K562 (cell line): ENCODE results near the gene COMMD4. TPM values are rescaled to one million over a fixed set of nuclear protein-coding genes. Genes with fewer than 3 reads are reported as not detected.

Source experiments
- ATAC-seq: fragments of 200-7000 bp; cut with Tn5 transposase; 3 replicates; pipeline ENCODE4 v1.9.1; 2020; ENCODE audit warnings: moderate library complexity
- BruUV-seq: library from RNA; stranded (reverse); fragments of 400-500 nt; replicated peaks from 2 replicates; lab custom pipeline; 2021; lab: Mats Ljungman, UMichigan
- CTCF ChIA-PET: fragments of 300-600 bp; formaldehyde crosslinking; extraction: SDS; loops from one replicate; lab custom pipeline; 2021; ENCODE audit warnings: low intra/inter-chr PET ratio; lab: Yijun Ruan, JAX
- POLR2A ChIA-PET: fragments of 300-600, 350-650 bp; sonication (Branson Sonifier 250); formaldehyde crosslinking; extraction: SDS; loops from one replicate; lab custom pipeline; 2021; ENCODE audit warnings: antibody characterized with exemption, inconsistent platforms; lab: Yijun Ruan, JAX
- DNase-seq, 4 experiments: peaks; one replicate each; pipeline versions ENCODE4 v3.0.0 to v3.0.0-alpha.2; 2011 to 2018; ENCODE audit warnings: low spot score in 3 of 4, mixed read lengths in 3 of 4; ENCODE audit errors: extremely low read depth in 1 of 4
- FAIRE-seq: peaks from 2 replicates; lab custom pipeline; 2011; peaks lifted over from hg19 to GRCh38; lab: Jason Lieb, UNC
- H2AFZ ChIP-seq: 2 replicates; pipeline ENCODE4 v1.6.0; 2011; ENCODE audit warnings: low read depth, low read length, control low read depth, inconsistent platforms
- H3K27ac ChIP-seq: fragments of 200-600 bp; 3 replicates; pipeline ENCODE4 v1.8.0; 2011; ENCODE audit warnings: low read depth, mild to moderate bottlenecking, control low read depth, inconsistent platforms, low read length, moderate library complexity, mixed read lengths; ENCODE audit errors: extremely low read depth
- H3K27me3 ChIP-seq, 2 experiments: fragments of 300-600 bp in 1 of 2; 2 replicates in 1 of 2; 3 replicates in 1 of 2; pipeline versions ENCODE4 v1.6.0 to v1.8.0; 2011; ENCODE audit warnings: inconsistent platforms in 2 of 2, low read length in 2 of 2, mild to moderate bottlenecking in 1 of 2, mixed read lengths in 1 of 2, moderate library complexity in 1 of 2; ENCODE audit not compliant: control insufficient read depth in 2 of 2, insufficient read depth in 2 of 2
- H3K36me3 ChIP-seq: fragments of 300-600 bp; 3 replicates; pipeline ENCODE4 v1.8.0; 2011; ENCODE audit warnings: mild to moderate bottlenecking, low read length, inconsistent platforms; ENCODE audit not compliant: control insufficient read depth, insufficient read depth
- H3K4me1 ChIP-seq, 2 experiments: fragments of 200-600 bp in 1 of 2; replicated peaks in 1 of 2; 2 replicates in 1 of 2; 3 replicates in 1 of 2; pipeline versions ENCODE4 v1.5.1 to v1.8.0; 2011; ENCODE audit warnings: inconsistent platforms in 2 of 2, low read length in 2 of 2, mild to moderate bottlenecking in 1 of 2, mixed read lengths in 1 of 2, moderate library complexity in 1 of 2; ENCODE audit not compliant: control insufficient read depth in 2 of 2, insufficient read depth in 2 of 2
- H3K4me2 ChIP-seq: 2 replicates; pipeline ENCODE4 v1.6.1; 2011; ENCODE audit warnings: low read length, control low read depth, inconsistent platforms, mixed read lengths; ENCODE audit not compliant: insufficient read depth
- H3K4me3 ChIP-seq: fragments of 200-600 bp; sonication (generic), shearing (Covaris generic); 2 replicates; pipeline ENCODE4 v1.5.1; 2016; ENCODE audit warnings: control low read depth, inconsistent platforms
- H3K79me2 ChIP-seq: fragments of 200-600 bp; 3 replicates; pipeline ENCODE4 v1.8.0; 2011; ENCODE audit warnings: low read length, inconsistent platforms; ENCODE audit not compliant: control insufficient read depth, insufficient read depth
- H3K9ac ChIP-seq, 2 experiments: 2 replicates each; pipeline versions ENCODE4 v1.6.0 to v1.6.1; 2011; ENCODE audit warnings: low read depth in 2 of 2, low read length in 2 of 2, control low read depth in 1 of 2, inconsistent platforms in 1 of 2, mild to moderate bottlenecking in 1 of 2, mixed read lengths in 1 of 2; ENCODE audit not compliant: insufficient read depth in 1 of 2
- H3K9me1 ChIP-seq: one replicate; pipeline ENCODE4 v1.6.0; 2011; ENCODE audit warnings: inconsistent platforms, mild to moderate bottlenecking, low read length, moderate library complexity; ENCODE audit not compliant: control insufficient read depth, insufficient read depth
- H3K9me3 ChIP-seq: replicated peaks from 2 replicates; pipeline ENCODE4 v1.5.1; 2011; ENCODE audit warnings: low read depth, low read length, inconsistent platforms; ENCODE audit not compliant: control insufficient read depth, insufficient read depth
- H4K20me1 ChIP-seq: replicated peaks from 2 replicates; pipeline ENCODE4 v1.6.1; 2011; ENCODE audit warnings: low read length, inconsistent platforms, mixed read lengths; ENCODE audit not compliant: control insufficient read depth, insufficient read depth
- BRD4 ChIP-seq: fragments of 200-600 bp; sonication (generic); IDR thresholded peaks from 2 replicates; pipeline ENCODE4 v1.6.1; 2017; ENCODE audit warnings: inconsistent platforms
- REST ChIP-seq, 2 experiments: fragments of 450-650 bp; formaldehyde crosslinking in 1 of 2; IDR thresholded peaks; 2 replicates each; pipeline versions ENCODE4 v1.4.0 to v1.6.1; 2014 to 2020; ENCODE audit warnings: mild to moderate bottlenecking in 2 of 2, borderline replicate concordance in 1 of 2, low read depth in 1 of 2
- TARDBP ChIP-seq: fragments of 450-650 bp; IDR thresholded peaks from 2 replicates; pipeline ENCODE4 v1.6.1; 2016
- ZNF143 ChIP-seq: sonication (generic); formaldehyde crosslinking; IDR thresholded peaks from 2 replicates; pipeline ENCODE4 v1.9.0; 2022; ENCODE audit warnings: mild to moderate bottlenecking, missing genetic modification reagents
- ZSCAN32 ChIP-seq: fragments of 450-650 bp; formaldehyde crosslinking; IDR thresholded peaks from 2 replicates; pipeline ENCODE4 v1.4.0; 2020; ENCODE audit warnings: mild to moderate bottlenecking, moderate library complexity
- WGBS: fragments of 100-300 bp; shearing (Covaris generic); methylation state at CpG from one replicate; pipeline ENCODE4 v1.1.6; 2016; ENCODE audit warnings: low coverage, mixed read lengths; ENCODE audit not compliant: insufficient coverage; ENCODE audit errors: missing lambda C conversion rate; 5-methylcytosine and 5-hydroxymethylcytosine counted together
- in situ Hi-C: fragments of 300-500 bp; cut with MboI; formaldehyde crosslinking; loops from 4 replicates; pipeline ENCODE4 v1.15.0; 2018; ENCODE audit warnings: inconsistent platforms, mixed read lengths
- intact Hi-C: fragments of 100-400 bp; cut with micrococcal nuclease; formaldehyde crosslinking; loops from 2 replicates; pipeline ENCODE4 v1.14.2; 2022
- polyA plus RNA-seq, 8 experiments: library from polyadenylated mRNA; depleted of rRNA in 4 of 8; stranded (reverse) in 5 of 8; unstranded in 3 of 8; fragments of >200 nt; fragmentation: Nextera tagmentation in 2 of 8; fragmentation: Illumina TruSeq in 1 of 8; extraction: Ambion mirVana in 2 of 8; extraction: Trizol in 1 of 8; gene quantifications; 2 replicates each; pipeline versions ENCODE4 v1.2.1 to v1.2.3, GENCODE V29; 2011 to 2014; ENCODE audit warnings: inconsistent platforms in 1 of 8, missing spikeins in 1 of 8
- total RNA-seq, 7 experiments: library from RNA; depleted of rRNA in 6 of 7; stranded (reverse); fragments of >200 nt in 6 of 7; fragmentation: Illumina TruSeq in 2 of 7; extraction: Trizol in 2 of 7; gene quantifications; 2 replicates each; pipeline versions ENCODE4 v1.2.1 to v1.2.3, GENCODE V29; 2011 to 2021; ENCODE audit warnings: low replicate concordance in 1 of 7
- TF ChIP-seq, protein P1 (sequence below): fragments of 450-650 bp; IDR thresholded peaks from 2 replicates; pipeline ENCODE4 v1.7.1; 2018; ENCODE audit warnings: mild to moderate bottlenecking, low read depth; ENCODE audit not compliant: partially characterized antibody
- TF ChIP-seq, protein P2 (sequence below): fragments of 200-800 bp; sonication (Bioruptor generic); IDR thresholded peaks from 2 replicates; pipeline ENCODE4 v1.6.1; 2017; ENCODE audit warnings: missing genetic modification characterization, missing compliant biosample characterization

COMMD4 gene
- total and polyA plus RNA-seq, 9 of the 15 experiments (the other 6 are each of a cell fraction or from before 2014, with no cell fraction given) = 20.4 to 140 (median 63.9) TPM

GRCh38 chr15:75367406-75367912, 31.6 kb downstream of the COMMD4 start:
- BruUV-seq = no TSS peak
- WGBS = 34% methylated on average over 7 of the region's 7 CpGs
- H3K36me3 ChIP-seq = peaks cover 78% of the 10 kb centered on the region
- TF ChIP-seq, protein P1, sequence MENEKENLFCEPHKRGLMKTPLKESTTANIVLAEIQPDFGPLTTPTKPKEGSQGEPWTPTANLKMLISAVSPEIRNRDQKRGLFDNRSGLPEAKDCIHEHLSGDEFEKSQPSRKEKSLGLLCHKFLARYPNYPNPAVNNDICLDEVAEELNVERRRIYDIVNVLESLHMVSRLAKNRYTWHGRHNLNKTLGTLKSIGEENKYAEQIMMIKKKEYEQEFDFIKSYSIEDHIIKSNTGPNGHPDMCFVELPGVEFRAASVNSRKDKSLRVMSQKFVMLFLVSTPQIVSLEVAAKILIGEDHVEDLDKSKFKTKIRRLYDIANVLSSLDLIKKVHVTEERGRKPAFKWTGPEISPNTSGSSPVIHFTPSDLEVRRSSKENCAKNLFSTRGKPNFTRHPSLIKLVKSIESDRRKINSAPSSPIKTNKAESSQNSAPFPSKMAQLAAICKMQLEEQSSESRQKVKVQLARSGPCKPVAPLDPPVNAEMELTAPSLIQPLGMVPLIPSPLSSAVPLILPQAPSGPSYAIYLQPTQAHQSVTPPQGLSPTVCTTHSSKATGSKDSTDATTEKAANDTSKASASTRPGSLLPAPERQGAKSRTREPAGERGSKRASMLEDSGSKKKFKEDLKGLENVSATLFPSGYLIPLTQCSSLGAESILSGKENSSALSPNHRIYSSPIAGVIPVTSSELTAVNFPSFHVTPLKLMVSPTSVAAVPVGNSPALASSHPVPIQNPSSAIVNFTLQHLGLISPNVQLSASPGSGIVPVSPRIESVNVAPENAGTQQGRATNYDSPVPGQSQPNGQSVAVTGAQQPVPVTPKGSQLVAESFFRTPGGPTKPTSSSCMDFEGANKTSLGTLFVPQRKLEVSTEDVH = no peak
- TF ChIP-seq ZNF143 (CRISPR knock-in tag) (no peak), ZSCAN32 (no peak), BRD4 (no peak), REST (IDR thresholded peaks at IDR 0.05; ENCODE audit: borderline replicate concordance) (no peak), REST (CRISPR knock-in tag; IDR thresholded peaks at IDR 0.05; ENCODE audit: low read depth) (no peak), TARDBP (no peak)
- TF ChIP-seq, protein P2, sequence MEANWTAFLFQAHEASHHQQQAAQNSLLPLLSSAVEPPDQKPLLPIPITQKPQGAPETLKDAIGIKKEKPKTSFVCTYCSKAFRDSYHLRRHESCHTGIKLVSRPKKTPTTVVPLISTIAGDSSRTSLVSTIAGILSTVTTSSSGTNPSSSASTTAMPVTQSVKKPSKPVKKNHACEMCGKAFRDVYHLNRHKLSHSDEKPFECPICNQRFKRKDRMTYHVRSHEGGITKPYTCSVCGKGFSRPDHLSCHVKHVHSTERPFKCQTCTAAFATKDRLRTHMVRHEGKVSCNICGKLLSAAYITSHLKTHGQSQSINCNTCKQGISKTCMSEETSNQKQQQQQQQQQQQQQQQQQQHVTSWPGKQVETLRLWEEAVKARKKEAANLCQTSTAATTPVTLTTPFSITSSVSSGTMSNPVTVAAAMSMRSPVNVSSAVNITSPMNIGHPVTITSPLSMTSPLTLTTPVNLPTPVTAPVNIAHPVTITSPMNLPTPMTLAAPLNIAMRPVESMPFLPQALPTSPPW (CRISPR knock-in tag) = no peak

More at GRCh38 chr15:75367406-75367912, 31.6 kb downstream of the COMMD4 start:
- peaks cover 26% of the 10 kb centered on the region for H3K79me2 ChIP-seq
- H3K9me3 ChIP-seq = no peaks in the 10 kb centered on the region
- no peaks in the 10 kb centered on the region for H3K27me3 ChIP-seq
- intact Hi-C loops = no loop called here
- ChIA-PET POLR2A (interaction anchor here (0.6 to 2.5 kb wide), 20 partner anchors 12 to 327 kb away, joined by 3 to 36 read pairs (median 4); partner anchors contain the start of gene SNUPN), CTCF (interaction anchor here (1.6 kb wide), 1 partner anchor 273 kb away, joined by 9 read pairs; the partner anchor contains the start of gene IMP3)
- peaks cover 10% of the 10 kb centered on the region for H4K20me1 ChIP-seq
- peaks cover 12 to 15% of the 10 kb centered on the region in 2 experiments; a peak in 4 of 5 replicates for H3K4me1 ChIP-seq
- H2AFZ ChIP-seq = peak overlapping the region; percentile 88; the same call in 1 of the 2 replicates
- H3K4me2 ChIP-seq = peak overlapping the region; percentile 94
- H3K9me1 ChIP-seq = no peaks in the 10 kb centered on the region
- peak overlapping the region; percentile 96 for H3K4me3 ChIP-seq
- in situ Hi-C loops = loop anchor here (5.0 kb wide), 1 partner anchor 310 kb away; no protein-coding TSS in a partner anchor
- H3K9ac ChIP-seq = peak overlapping the region; percentile 57 to 98; a peak in 2 of 4 replicates
- DNase-seq (no peak), FAIRE-seq (no peak), ATAC-seq (no peak)
- H3K27ac ChIP-seq = peak overlapping the region; percentile 96; the same call in 1 of the 3 replicates
